ENCODE results near the gene MYO7A. TPM values are rescaled to one million over a fixed set of nuclear protein-coding genes. Genes with fewer than 3 reads are reported as not detected.
A peak's percentile ranks its signal among the peaks of the same experiment; 100 is the strongest.

Gene MYO7A
- total and polyA plus RNA-seq, 2 donors (not counting 1 experiment from before 2014, with no cell fraction given) = 0.03 to 0.07 TPM

DNA sequence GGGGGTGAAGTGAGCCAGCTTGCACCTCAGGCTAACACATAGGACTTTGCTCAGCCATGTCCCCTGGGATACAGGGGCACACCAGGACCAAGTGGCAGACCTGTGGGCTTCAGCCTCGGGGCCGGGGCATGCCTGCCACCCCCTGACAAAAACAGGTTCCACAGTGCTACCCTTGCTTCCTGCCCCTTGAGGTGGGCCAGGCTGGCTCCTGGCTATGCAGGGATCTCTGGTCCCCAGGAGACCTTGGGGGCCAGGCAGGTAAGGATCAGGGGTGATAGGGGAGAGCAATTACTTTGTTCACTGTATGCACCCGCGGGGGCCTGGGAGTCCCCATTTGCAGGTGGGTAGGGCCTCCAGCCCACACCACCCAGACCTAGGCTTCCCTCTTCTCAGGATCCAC, 2.4 kb upstream of the MYO7A start:
- intact Hi-C loops (cut with micrococcal nuclease) = no loop called here
- peaks cover 0 to 13% (median 0%) of the 10 kb centered on the region in 4 experiments for H3K27me3 ChIP-seq (replicated peaks in 1 of 4; ENCODE audit: control extremely low read depth in 1 of 4, control insufficient read depth in 3 of 4, insufficient read depth in 4 of 4, low read length in 3 of 4)
- CTCF ChIA-PET = interaction anchor here (2.7 to 3.6 kb wide), 2 partner anchors 22 to 62 kb away, joined by 14 to 25 read pairs; no protein-coding TSS in a partner anchor

DNA sequence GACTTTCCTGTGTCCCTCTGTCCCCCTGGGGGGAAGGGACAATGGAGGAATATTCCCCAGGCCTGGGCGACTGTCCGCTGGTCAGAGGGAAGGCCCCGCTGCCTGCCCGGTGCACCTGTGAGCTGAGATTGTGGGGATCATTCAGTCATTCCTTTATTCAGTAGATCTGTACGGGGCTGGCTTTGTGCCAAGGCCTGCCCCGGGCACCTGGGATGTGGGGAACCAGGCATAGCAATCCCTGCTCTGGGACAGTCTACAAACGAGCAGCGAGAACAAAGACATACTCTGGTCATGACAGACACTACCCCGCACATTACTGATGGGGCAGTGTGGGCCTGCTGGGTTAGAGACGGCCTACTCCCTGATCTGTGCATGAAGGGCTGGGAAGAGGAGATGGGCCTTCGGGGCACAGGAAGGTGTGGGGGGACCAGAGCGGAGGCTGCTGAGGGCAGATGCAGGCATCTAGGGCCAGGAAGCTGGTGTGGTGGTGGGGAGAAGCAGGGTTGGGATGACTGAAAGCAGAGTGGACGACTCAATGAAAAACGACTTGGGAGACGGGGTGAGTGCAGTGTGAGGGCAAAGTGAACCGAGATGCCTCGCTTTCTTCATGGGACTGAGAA, 1.8 kb upstream of the MYO7A start:
- no peak for ATAC-seq (ENCODE audit: low read depth)
- H4K20me1 ChIP-seq (ENCODE audit: control insufficient read depth, insufficient read depth, low read length, poor library complexity, severe bottlenecking) = no peaks in the 10 kb centered on the region
- no peak overlapping the region for H3K4me3 ChIP-seq (ENCODE audit: control extremely low read depth in 1 of 5, extremely low read depth in 1 of 5, insufficient read depth in 1 of 5, low read depth in 2 of 5, low read length in 4 of 5)
- CTCF ChIA-PET = interaction anchor here (1.1 to 3.6 kb wide), 9 partner anchors 9 to 493 kb away, joined by 3 to 32 read pairs (median 11); no protein-coding TSS in a partner anchor
- intact Hi-C loops (cut with micrococcal nuclease) = no loop called here
- Mint-ChIP-seq H3K4me3 (peak overlapping the region; percentile 62), H3K27ac (no peak overlapping the region), H3K9me3 (ENCODE audit: insufficient read depth) (no peaks in the 10 kb centered on the region), H3K27me3 (peaks cover 10% of the 10 kb centered on the region), H3K4me1 (peaks cover 21% of the 10 kb centered on the region)
- H3K36me3 ChIP-seq (replicated peaks in 1 of 2; ENCODE audit: control extremely low read depth in 1 of 2, control insufficient read depth in 1 of 2, extremely low read depth in 1 of 2, insufficient read depth in 2 of 2, low read length in 1 of 2) = no peaks in the 10 kb centered on the region
- H3K9me3 ChIP-seq (ENCODE audit: control extremely low read depth in 1 of 3, control insufficient read depth in 2 of 3, insufficient read depth in 1 of 3, low read length in 2 of 3) = no peaks in the 10 kb centered on the region
- no peak overlapping the region for H2AFZ ChIP-seq (ENCODE audit: insufficient read depth, low read depth, low read length, poor library complexity, severe bottlenecking)
- 94% methylated on average over 16 of the region's 17 CpGs for WGBS (ENCODE audit: insufficient coverage)
- no peaks in the 10 kb centered on the region for H3K79me2 ChIP-seq (ENCODE audit: control insufficient read depth, insufficient read depth, low read length)
- no peak overlapping the region for H3K9ac ChIP-seq (ENCODE audit: low read length)
- H3K27me3 ChIP-seq (replicated peaks in 1 of 4; ENCODE audit: control extremely low read depth in 1 of 4, control insufficient read depth in 3 of 4, insufficient read depth in 4 of 4, low read length in 3 of 4) = peaks cover 0 to 13% (median 0%) of the 10 kb centered on the region in 4 experiments
- no peak for DNase-seq
- TF ChIP-seq, protein P1, sequence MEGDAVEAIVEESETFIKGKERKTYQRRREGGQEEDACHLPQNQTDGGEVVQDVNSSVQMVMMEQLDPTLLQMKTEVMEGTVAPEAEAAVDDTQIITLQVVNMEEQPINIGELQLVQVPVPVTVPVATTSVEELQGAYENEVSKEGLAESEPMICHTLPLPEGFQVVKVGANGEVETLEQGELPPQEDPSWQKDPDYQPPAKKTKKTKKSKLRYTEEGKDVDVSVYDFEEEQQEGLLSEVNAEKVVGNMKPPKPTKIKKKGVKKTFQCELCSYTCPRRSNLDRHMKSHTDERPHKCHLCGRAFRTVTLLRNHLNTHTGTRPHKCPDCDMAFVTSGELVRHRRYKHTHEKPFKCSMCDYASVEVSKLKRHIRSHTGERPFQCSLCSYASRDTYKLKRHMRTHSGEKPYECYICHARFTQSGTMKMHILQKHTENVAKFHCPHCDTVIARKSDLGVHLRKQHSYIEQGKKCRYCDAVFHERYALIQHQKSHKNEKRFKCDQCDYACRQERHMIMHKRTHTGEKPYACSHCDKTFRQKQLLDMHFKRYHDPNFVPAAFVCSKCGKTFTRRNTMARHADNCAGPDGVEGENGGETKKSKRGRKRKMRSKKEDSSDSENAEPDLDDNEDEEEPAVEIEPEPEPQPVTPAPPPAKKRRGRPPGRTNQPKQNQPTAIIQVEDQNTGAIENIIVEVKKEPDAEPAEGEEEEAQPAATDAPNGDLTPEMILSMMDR (IDR thresholded peaks at IDR 0.05) = no peak
- TF ChIP-seq EZH2 (IDR thresholded peaks at IDR 0.05; ENCODE audit: borderline replicate concordance, insufficient read depth, low read depth, low read length, poor library complexity, severe bottlenecking) = no peak
- H3K4me1 ChIP-seq (ENCODE audit: control insufficient read depth in 2 of 2, insufficient read depth in 2 of 2, low read length in 2 of 2) = peaks cover 15 to 20% of the 10 kb centered on the region in 2 donors
- no peak overlapping the region for H3K4me2 ChIP-seq (replicated peaks; ENCODE audit: low read depth, low read length, poor library complexity, severe bottlenecking)
- POLR2A ChIA-PET = no interaction called here
- no peak overlapping the region for H3K27ac ChIP-seq (ENCODE audit: low read length in 2 of 2)

More for the DNA sequence above, 2.4 kb upstream of the MYO7A start:
- Mint-ChIP-seq H3K27me3 (peaks cover 10% of the 10 kb centered on the region), H3K27ac (no peak overlapping the region), H3K4me3 (no peak overlapping the region), H3K4me1 (peaks cover 21% of the 10 kb centered on the region), H3K9me3 (ENCODE audit: insufficient read depth) (no peaks in the 10 kb centered on the region)
- no peak for ATAC-seq (ENCODE audit: low read depth)
- Histone ChIP-seq H3K27ac (ENCODE audit: low read length in 2 of 2) (no peak overlapping the region), H3K79me2 (ENCODE audit: control insufficient read depth, insufficient read depth, low read length) (no peaks in the 10 kb centered on the region), H2AFZ (ENCODE audit: insufficient read depth, low read depth, low read length, poor library complexity, severe bottlenecking) (no peak overlapping the region), H3K9me3 (ENCODE audit: control extremely low read depth in 1 of 3, control insufficient read depth in 2 of 3, insufficient read depth in 1 of 3, low read length in 2 of 3) (no peaks in the 10 kb centered on the region), H3K4me2 (replicated peaks; ENCODE audit: low read depth, low read length, poor library complexity, severe bottlenecking) (no peak overlapping the region), H3K4me3 (ENCODE audit: control extremely low read depth in 1 of 5, extremely low read depth in 1 of 5, insufficient read depth in 1 of 5, low read depth in 2 of 5, low read length in 4 of 5) (no peak overlapping the region), H3K4me1 (ENCODE audit: control insufficient read depth in 2 of 2, insufficient read depth in 2 of 2, low read length in 2 of 2) (peaks cover 15 to 20% of the 10 kb centered on the region in 2 donors), H3K9ac (ENCODE audit: low read length) (no peak overlapping the region), H3K36me3 (replicated peaks in 1 of 2; ENCODE audit: control extremely low read depth in 1 of 2, control insufficient read depth in 1 of 2, extremely low read depth in 1 of 2, insufficient read depth in 2 of 2, low read length in 1 of 2) (no peaks in the 10 kb centered on the region), H4K20me1 (ENCODE audit: control insufficient read depth, insufficient read depth, low read length, poor library complexity, severe bottlenecking) (no peaks in the 10 kb centered on the region)
- TF ChIP-seq, protein P1 (IDR thresholded peaks at IDR 0.05) = no peak
- no peak for TF ChIP-seq EZH2 (IDR thresholded peaks at IDR 0.05; ENCODE audit: borderline replicate concordance, insufficient read depth, low read depth, low read length, poor library complexity, severe bottlenecking)
- POLR2A ChIA-PET = no interaction called here
- DNase-seq = no peak
- 79% methylated on average over 4 of the region's 4 CpGs for WGBS (ENCODE audit: insufficient coverage)
